K562 (cell line): ENCODE measurements around the gene SAXO1. TPM values are rescaled to one million over a fixed set of nuclear protein-coding genes. Genes with fewer than 3 reads are reported as not detected.

Source experiments
- ATAC-seq: fragments of 200-7000 bp; cut with Tn5 transposase; 3 replicates; pipeline ENCODE4 v1.9.1; 2020; ENCODE audit warnings: moderate library complexity
- BruUV-seq: library from RNA; stranded (reverse); fragments of 400-500 nt; replicated peaks from 2 replicates; lab custom pipeline; 2021; lab: Mats Ljungman, UMichigan
- CTCF ChIA-PET: fragments of 300-600 bp; formaldehyde crosslinking; extraction: SDS; loops from one replicate; lab custom pipeline; 2021; ENCODE audit warnings: low intra/inter-chr PET ratio; lab: Yijun Ruan, JAX
- POLR2A ChIA-PET: fragments of 300-600, 350-650 bp; sonication (Branson Sonifier 250); formaldehyde crosslinking; extraction: SDS; loops from one replicate; lab custom pipeline; 2021; ENCODE audit warnings: antibody characterized with exemption, inconsistent platforms; lab: Yijun Ruan, JAX
- DNase-seq, 4 experiments: peaks; one replicate each; pipeline versions ENCODE4 v3.0.0 to v3.0.0-alpha.2; 2011 to 2018; ENCODE audit warnings: low spot score in 3 of 4, mixed read lengths in 3 of 4; ENCODE audit errors: extremely low read depth in 1 of 4
- FAIRE-seq: peaks from 2 replicates; lab custom pipeline; 2011; peaks lifted over from hg19 to GRCh38; lab: Jason Lieb, UNC
- H2AFZ ChIP-seq: 2 replicates; pipeline ENCODE4 v1.6.0; 2011; ENCODE audit warnings: low read depth, low read length, control low read depth, inconsistent platforms
- H3K27ac ChIP-seq: fragments of 200-600 bp; 3 replicates; pipeline ENCODE4 v1.8.0; 2011; ENCODE audit warnings: low read depth, mild to moderate bottlenecking, control low read depth, inconsistent platforms, low read length, moderate library complexity, mixed read lengths; ENCODE audit errors: extremely low read depth
- H3K27me3 ChIP-seq, 2 experiments: fragments of 300-600 bp in 1 of 2; 2 replicates in 1 of 2; 3 replicates in 1 of 2; pipeline versions ENCODE4 v1.6.0 to v1.8.0; 2011; ENCODE audit warnings: inconsistent platforms in 2 of 2, low read length in 2 of 2, mild to moderate bottlenecking in 1 of 2, mixed read lengths in 1 of 2, moderate library complexity in 1 of 2; ENCODE audit not compliant: control insufficient read depth in 2 of 2, insufficient read depth in 2 of 2
- H3K36me3 ChIP-seq: fragments of 300-600 bp; 3 replicates; pipeline ENCODE4 v1.8.0; 2011; ENCODE audit warnings: mild to moderate bottlenecking, low read length, inconsistent platforms; ENCODE audit not compliant: control insufficient read depth, insufficient read depth
- H3K4me1 ChIP-seq, 2 experiments: fragments of 200-600 bp in 1 of 2; replicated peaks in 1 of 2; 2 replicates in 1 of 2; 3 replicates in 1 of 2; pipeline versions ENCODE4 v1.5.1 to v1.8.0; 2011; ENCODE audit warnings: inconsistent platforms in 2 of 2, low read length in 2 of 2, mild to moderate bottlenecking in 1 of 2, mixed read lengths in 1 of 2, moderate library complexity in 1 of 2; ENCODE audit not compliant: control insufficient read depth in 2 of 2, insufficient read depth in 2 of 2
- H3K4me2 ChIP-seq: 2 replicates; pipeline ENCODE4 v1.6.1; 2011; ENCODE audit warnings: low read length, control low read depth, inconsistent platforms, mixed read lengths; ENCODE audit not compliant: insufficient read depth
- H3K4me3 ChIP-seq: fragments of 200-600 bp; sonication (generic), shearing (Covaris generic); 2 replicates; pipeline ENCODE4 v1.5.1; 2016; ENCODE audit warnings: control low read depth, inconsistent platforms
- H3K79me2 ChIP-seq: fragments of 200-600 bp; 3 replicates; pipeline ENCODE4 v1.8.0; 2011; ENCODE audit warnings: low read length, inconsistent platforms; ENCODE audit not compliant: control insufficient read depth, insufficient read depth
- H3K9ac ChIP-seq, 2 experiments: 2 replicates each; pipeline versions ENCODE4 v1.6.0 to v1.6.1; 2011; ENCODE audit warnings: low read depth in 2 of 2, low read length in 2 of 2, control low read depth in 1 of 2, inconsistent platforms in 1 of 2, mild to moderate bottlenecking in 1 of 2, mixed read lengths in 1 of 2; ENCODE audit not compliant: insufficient read depth in 1 of 2
- H3K9me1 ChIP-seq: one replicate; pipeline ENCODE4 v1.6.0; 2011; ENCODE audit warnings: inconsistent platforms, mild to moderate bottlenecking, low read length, moderate library complexity; ENCODE audit not compliant: control insufficient read depth, insufficient read depth
- H3K9me3 ChIP-seq: replicated peaks from 2 replicates; pipeline ENCODE4 v1.5.1; 2011; ENCODE audit warnings: low read depth, low read length, inconsistent platforms; ENCODE audit not compliant: control insufficient read depth, insufficient read depth
- H4K20me1 ChIP-seq: replicated peaks from 2 replicates; pipeline ENCODE4 v1.6.1; 2011; ENCODE audit warnings: low read length, inconsistent platforms, mixed read lengths; ENCODE audit not compliant: control insufficient read depth, insufficient read depth
- HIVEP1 ChIP-seq: fragments of 250-450 bp; sonication (Bioruptor Pico); IDR thresholded peaks from 2 replicates; pipeline ENCODE4 v1.4.0; 2020; ENCODE audit warnings: mild to moderate bottlenecking
- KDM1A ChIP-seq, 2 experiments: fragments of 450-650 bp; IDR thresholded peaks; 2 replicates each; pipeline ENCODE4 v1.6.1; 2016; ENCODE audit warnings: mild to moderate bottlenecking in 2 of 2
- SAFB2 ChIP-seq: fragments of 200-400 bp; formaldehyde crosslinking; IDR thresholded peaks from 2 replicates; pipeline ENCODE4 v1.6.1; 2018; ENCODE audit warnings: borderline replicate concordance, low read length, low read depth, moderate library complexity; ENCODE audit not compliant: severe bottlenecking
- SIX5 ChIP-seq, 2 experiments: IDR thresholded peaks; 2 replicates each; pipeline ENCODE4 v1.6.1; 2011; ENCODE audit warnings: low read length in 2 of 2, borderline replicate concordance in 1 of 2, low read depth in 1 of 2, mild to moderate bottlenecking in 1 of 2, moderate library complexity in 1 of 2; ENCODE audit not compliant: insufficient read depth in 1 of 2
- SOX6 ChIP-seq: fragments of 450-650 bp; IDR thresholded peaks from 2 replicates; pipeline ENCODE4 v1.6.1; 2014; ENCODE audit warnings: mild to moderate bottlenecking
- SP2 ChIP-seq: IDR thresholded peaks from 2 replicates; pipeline ENCODE4 v1.6.1; 2011; ENCODE audit warnings: mild to moderate bottlenecking, low read depth, low read length, moderate library complexity; ENCODE audit not compliant: poor library complexity, severe bottlenecking; ENCODE audit errors: extremely low read depth
- STAG1 ChIP-seq: sonication (generic); formaldehyde crosslinking; IDR thresholded peaks from 2 replicates; pipeline ENCODE4 v1.5.0; 2020; ENCODE audit warnings: missing genetic modification reagents, borderline replicate concordance
- STAT5B ChIP-seq: fragments of 250-450 bp; sonication (Bioruptor Pico); IDR thresholded peaks from 2 replicates; pipeline ENCODE4 v1.8.0; 2021; ENCODE audit warnings: mild to moderate bottlenecking, inconsistent platforms
- SUPT5H ChIP-seq: fragments of 450-650 bp; IDR thresholded peaks from 2 replicates; pipeline ENCODE4 v1.6.1; 2016
- THRA ChIP-seq: fragments of 450-650 bp; IDR thresholded peaks from 2 replicates; pipeline ENCODE4 v1.6.1; 2017; ENCODE audit warnings: mild to moderate bottlenecking, moderate library complexity
- U2AF1 ChIP-seq: fragments of 200-400 bp; formaldehyde crosslinking; optimal IDR thresholded peaks from 2 replicates; pipeline ENCODE3; 2017; ENCODE audit warnings: mild to moderate bottlenecking, low read depth, low read length, moderate library complexity
- ZNF644 ChIP-seq: fragments of 200-800 bp; sonication (Bioruptor generic); IDR thresholded peaks from 2 replicates; pipeline ENCODE4 v1.6.1; 2016; ENCODE audit warnings: low read depth, missing genetic modification characterization, missing compliant biosample characterization
- WGBS: fragments of 100-300 bp; shearing (Covaris generic); methylation state at CpG from one replicate; pipeline ENCODE4 v1.1.6; 2016; ENCODE audit warnings: low coverage, mixed read lengths; ENCODE audit not compliant: insufficient coverage; ENCODE audit errors: missing lambda C conversion rate; 5-methylcytosine and 5-hydroxymethylcytosine counted together
- in situ Hi-C: fragments of 300-500 bp; cut with MboI; formaldehyde crosslinking; loops from 4 replicates; pipeline ENCODE4 v1.15.0; 2018; ENCODE audit warnings: inconsistent platforms, mixed read lengths
- intact Hi-C: fragments of 100-400 bp; cut with micrococcal nuclease; formaldehyde crosslinking; loops from 2 replicates; pipeline ENCODE4 v1.14.2; 2022
- polyA plus RNA-seq, 8 experiments: library from polyadenylated mRNA; depleted of rRNA in 4 of 8; stranded (reverse) in 5 of 8; unstranded in 3 of 8; fragments of >200 nt; fragmentation: Nextera tagmentation in 2 of 8; fragmentation: Illumina TruSeq in 1 of 8; extraction: Ambion mirVana in 2 of 8; extraction: Trizol in 1 of 8; gene quantifications; 2 replicates each; pipeline versions ENCODE4 v1.2.1 to v1.2.3, GENCODE V29; 2011 to 2014; ENCODE audit warnings: inconsistent platforms in 1 of 8, missing spikeins in 1 of 8
- total RNA-seq, 7 experiments: library from RNA; depleted of rRNA in 6 of 7; stranded (reverse); fragments of >200 nt in 6 of 7; fragmentation: Illumina TruSeq in 2 of 7; extraction: Trizol in 2 of 7; gene quantifications; 2 replicates each; pipeline versions ENCODE4 v1.2.1 to v1.2.3, GENCODE V29; 2011 to 2021; ENCODE audit warnings: low replicate concordance in 1 of 7
- TF ChIP-seq, protein P1 (sequence below): fragments of 250-450 bp; sonication (Bioruptor Pico); IDR thresholded peaks from 2 replicates; pipeline ENCODE4 v1.4.0; 2020; ENCODE audit warnings: mild to moderate bottlenecking, moderate library complexity, borderline replicate concordance

The SAXO1 gene
- total and polyA plus RNA-seq, 9 of the 15 experiments (the other 6 are each of a cell fraction or from before 2014, with no cell fraction given), result 0.04 TPM; not detected in 8

DNA sequence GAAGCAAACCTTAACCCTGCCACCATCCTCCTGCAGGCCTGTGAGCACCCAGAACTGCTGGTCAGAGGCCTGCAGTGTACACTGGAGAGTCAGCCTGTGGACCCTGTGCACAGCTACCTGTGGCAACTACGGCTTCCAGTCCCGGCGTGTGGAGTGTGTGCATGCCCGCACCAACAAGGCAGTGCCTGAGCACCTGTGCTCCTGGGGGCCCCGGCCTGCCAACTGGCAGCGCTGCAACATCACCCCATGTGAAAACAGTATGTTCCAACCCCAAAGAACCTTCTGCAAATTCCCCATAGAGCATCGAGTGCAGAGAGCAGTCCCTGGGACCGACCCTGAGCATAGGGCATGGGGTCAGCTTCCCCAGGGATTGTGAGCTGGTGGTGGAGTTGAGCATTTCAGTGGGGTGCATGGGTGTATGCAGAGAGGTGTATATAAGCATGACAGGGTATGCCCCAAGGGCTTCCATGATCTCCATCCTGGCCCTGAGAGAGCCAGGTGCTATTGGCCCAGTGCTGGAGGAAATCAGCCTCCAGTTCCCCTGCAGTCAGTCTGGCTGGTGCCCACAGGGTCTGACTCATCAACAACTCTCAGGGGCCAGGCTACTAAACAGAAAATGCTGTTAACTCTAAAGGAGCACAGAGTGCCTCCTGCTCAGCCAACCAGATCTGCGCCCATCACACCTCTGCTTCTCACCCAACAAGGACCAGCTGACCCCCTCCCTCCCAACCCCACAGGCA lies 126.2 kb downstream of the SAXO1 start:
- POLR2A ChIA-PET, result no interaction called here
- Histone ChIP-seq H3K4me1 (no peaks in the 10 kb centered on the region; a peak in 1 of 5 replicates), H4K20me1 (no peaks in the 10 kb centered on the region), H3K4me2 (no peak overlapping the region), H3K9ac (no peak overlapping the region), H3K27ac (no peak overlapping the region), H3K4me3 (no peak overlapping the region), H3K27me3 (peaks cover 0 to 7% of the 10 kb centered on the region in 2 experiments; a peak in 2 of 5 replicates), H2AFZ (no peak overlapping the region), H3K9me1 (no peaks in the 10 kb centered on the region)
- DNase-seq (no peak), ATAC-seq (no peak), FAIRE-seq (no peak)
- CTCF ChIA-PET, result no interaction called here
- in situ Hi-C loops, result no loop called here
- BruUV-seq, result no TSS peak
- TF ChIP-seq KDM1A (IDR thresholded peaks at IDR 0.05) (no peak), SIX5 (IDR thresholded peaks at IDR 0.05; ENCODE audit: borderline replicate concordance in 1 of 2, insufficient read depth in 1 of 2, low read depth in 1 of 2, low read length in 2 of 2) (no peak), ZNF644 (tag) (no peak), SOX6 (no peak), STAT5B (no peak), U2AF1 (no peak), SP2 (no peak), THRA (no peak), SUPT5H (no peak), STAG1 (CRISPR knock-in tag) (no peak), HIVEP1 (CRISPR knock-in tag) (no peak), SAFB2 (no peak)
- TF ChIP-seq, protein P1, sequence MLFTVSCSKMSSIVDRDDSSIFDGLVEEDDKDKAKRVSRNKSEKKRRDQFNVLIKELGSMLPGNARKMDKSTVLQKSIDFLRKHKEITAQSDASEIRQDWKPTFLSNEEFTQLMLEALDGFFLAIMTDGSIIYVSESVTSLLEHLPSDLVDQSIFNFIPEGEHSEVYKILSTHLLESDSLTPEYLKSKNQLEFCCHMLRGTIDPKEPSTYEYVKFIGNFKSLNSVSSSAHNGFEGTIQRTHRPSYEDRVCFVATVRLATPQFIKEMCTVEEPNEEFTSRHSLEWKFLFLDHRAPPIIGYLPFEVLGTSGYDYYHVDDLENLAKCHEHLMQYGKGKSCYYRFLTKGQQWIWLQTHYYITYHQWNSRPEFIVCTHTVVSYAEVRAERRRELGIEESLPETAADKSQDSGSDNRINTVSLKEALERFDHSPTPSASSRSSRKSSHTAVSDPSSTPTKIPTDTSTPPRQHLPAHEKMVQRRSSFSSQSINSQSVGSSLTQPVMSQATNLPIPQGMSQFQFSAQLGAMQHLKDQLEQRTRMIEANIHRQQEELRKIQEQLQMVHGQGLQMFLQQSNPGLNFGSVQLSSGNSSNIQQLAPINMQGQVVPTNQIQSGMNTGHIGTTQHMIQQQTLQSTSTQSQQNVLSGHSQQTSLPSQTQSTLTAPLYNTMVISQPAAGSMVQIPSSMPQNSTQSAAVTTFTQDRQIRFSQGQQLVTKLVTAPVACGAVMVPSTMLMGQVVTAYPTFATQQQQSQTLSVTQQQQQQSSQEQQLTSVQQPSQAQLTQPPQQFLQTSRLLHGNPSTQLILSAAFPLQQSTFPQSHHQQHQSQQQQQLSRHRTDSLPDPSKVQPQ (CRISPR knock-in tag), result no peak
- TF ChIP-seq, all 486 proteins: peak for 0
- Histone ChIP-seq H3K9me3 (no peaks in the 10 kb centered on the region), H3K36me3 (no peaks in the 10 kb centered on the region), H3K79me2 (no peaks in the 10 kb centered on the region)
- WGBS, result 0% methylated on average over 9 of the region's 9 CpGs
- intact Hi-C loops, result no loop called here
